Measurements from ENCODE around the gene CDK14.

Gene CDK14

GRCh38 chr7:90817846-90818245 is 221.7 kb downstream of the CDK14 start:
- DNase-seq = no peak

- DNase-seq = no peak
Measured at GRCh38 chr7:90818341-90818740, 222.2 kb downstream of the CDK14 start.

- DNase-seq = no peak
Measured at GRCh38 chr7:90821961-90822620, 226.0 kb downstream of the CDK14 start.

GRCh38 chr7:90824386-90825307 is 228.5 kb downstream of the CDK14 start:
- DNase-seq = no peak

GRCh38 chr7:90825779-90826178 is 229.7 kb downstream of the CDK14 start:
- DNase-seq = no peak

GRCh38 chr7:90828601-90829000 is 232.5 kb downstream of the CDK14 start:
- no peak for DNase-seq

GRCh38 chr7:90830308-90830707 is 234.2 kb downstream of the CDK14 start:
- no peak for DNase-seq

- no peak for DNase-seq
Measured at GRCh38 chr7:90832726-90833125, 236.6 kb downstream of the CDK14 start.

GRCh38 chr7:90833443-90833842 is 237.3 kb downstream of the CDK14 start:
- DNase-seq = no peak

- no peak for DNase-seq
Measured at GRCh38 chr7:90834771-90835170, 238.7 kb downstream of the CDK14 start.

- DNase-seq = no peak
Measured at GRCh38 chr7:90835861-90836260, 239.7 kb downstream of the CDK14 start.

- no peak for DNase-seq
Measured at GRCh38 chr7:90836937-90837336, 240.8 kb downstream of the CDK14 start.

- DNase-seq = no peak
Measured at GRCh38 chr7:90838799-90839198, 242.7 kb downstream of the CDK14 start.

GRCh38 chr7:90839316-90839715 is 243.2 kb downstream of the CDK14 start:
- DNase-seq = no peak

GRCh38 chr7:90839727-90840291 is 243.7 kb downstream of the CDK14 start:
- DNase-seq = no peak

GRCh38 chr7:90841759-90842429 is 245.8 kb downstream of the CDK14 start:
- DNase-seq = no peak

- no peak for DNase-seq
Measured at GRCh38 chr7:90842430-90842788, 246.3 kb downstream of the CDK14 start.

GRCh38 chr7:90843472-90843871 is 247.4 kb downstream of the CDK14 start:
- no peak for DNase-seq

- no peak for DNase-seq
Measured at GRCh38 chr7:90844421-90844820, 248.3 kb downstream of the CDK14 start.

- DNase-seq = no peak
Measured at GRCh38 chr7:90846192-90846591, 250.1 kb downstream of the CDK14 start.

GRCh38 chr7:90850066-90850465 is 253.9 kb downstream of the CDK14 start:
- DNase-seq = no peak

GRCh38 chr7:90850471-90850870 is 254.3 kb downstream of the CDK14 start:
- no peak for DNase-seq

- no peak for DNase-seq
Measured at GRCh38 chr7:90853205-90853604, 257.1 kb downstream of the CDK14 start.

All from GF-D8 (cell line).